HepG2 (cell line): ENCODE results near the gene RIPK3. TPM values are rescaled to one million over a fixed set of nuclear protein-coding genes. Genes with fewer than 3 reads are reported as not detected.
A peak's percentile ranks its signal among the peaks of the same experiment; 100 is the strongest.

Experiments used
- ETV5 ChIP-seq: IDR thresholded peaks from 2 replicates; pipeline ENCODE4 v1.6.1; 2018; ENCODE audit warnings: missing biosample characterization, missing genetic modification reagents, inconsistent platforms, borderline replicate concordance
- MED13 ChIP-seq: sonication (generic); formaldehyde crosslinking; IDR thresholded peaks from 2 replicates; pipeline ENCODE4 v1.5.0; 2020; ENCODE audit warnings: missing genetic modification reagents
- NAIF1 ChIP-seq: sonication (generic); formaldehyde crosslinking; IDR thresholded peaks from 2 replicates; pipeline ENCODE4 v1.5.0; 2020; ENCODE audit warnings: mild to moderate bottlenecking, missing genetic modification reagents, borderline replicate concordance
- NCOR1 ChIP-seq: fragments of 200-600 bp; sonication (generic); IDR thresholded peaks from 2 replicates; pipeline ENCODE4 v1.7.0; 2017; ENCODE audit warnings: antibody characterized with exemption, low read length, borderline replicate concordance
- NR1H2 ChIP-seq: sonication (generic); formaldehyde crosslinking; IDR thresholded peaks from 2 replicates; pipeline ENCODE4 v1.8.1; 2022; ENCODE audit warnings: low read depth, missing genetic modification reagents, borderline replicate concordance
- RBAK ChIP-seq: sonication (generic); formaldehyde crosslinking; IDR thresholded peaks from 2 replicates; pipeline ENCODE4 v1.5.1; 2020; ENCODE audit warnings: mild to moderate bottlenecking, missing genetic modification reagents
- RNF2 ChIP-seq: fragments of 450-650 bp; conservative IDR thresholded peaks from 2 replicates; pipeline ENCODE4 v1.6.1; 2016; ENCODE audit warnings: low read depth
- ZBTB38 ChIP-seq: sonication (generic); formaldehyde crosslinking; IDR thresholded peaks from 2 replicates; pipeline ENCODE4 v1.5.1; 2020; ENCODE audit warnings: mild to moderate bottlenecking, missing genetic modification reagents
- ZNF251 ChIP-seq: sonication (generic); formaldehyde crosslinking; IDR thresholded peaks from 2 replicates; pipeline ENCODE4 v1.9.0; 2021; ENCODE audit warnings: mild to moderate bottlenecking, missing genetic modification reagents
- ZNF510 ChIP-seq: sonication (generic); formaldehyde crosslinking; IDR thresholded peaks from 2 replicates; pipeline ENCODE4 v1.4.0; 2020; ENCODE audit warnings: low read depth, mild to moderate bottlenecking, missing genetic modification reagents
- ZNF672 ChIP-seq: sonication (generic); formaldehyde crosslinking; IDR thresholded peaks from 2 replicates; pipeline ENCODE4 v1.8.1; 2022; ENCODE audit warnings: missing genetic modification reagents
- ZNF75D ChIP-seq: sonication (generic); formaldehyde crosslinking; IDR thresholded peaks from 2 replicates; pipeline ENCODE4 v1.8.1; 2023; ENCODE audit warnings: missing genetic modification reagents, mild to moderate bottlenecking, borderline replicate concordance
- ZNF768 ChIP-seq: sonication (generic); formaldehyde crosslinking; IDR thresholded peaks from 2 replicates; pipeline ENCODE4 v1.4.0; 2020; ENCODE audit warnings: missing genetic modification reagents
- ZNF773 ChIP-seq: sonication (generic); formaldehyde crosslinking; IDR thresholded peaks from 2 replicates; pipeline ENCODE4 v1.4.0; 2020; ENCODE audit warnings: missing genetic modification reagents, borderline replicate concordance
- ZNF782 ChIP-seq: sonication (generic); formaldehyde crosslinking; IDR thresholded peaks from 2 replicates; pipeline ENCODE4 v1.4.0; 2020; ENCODE audit warnings: missing genetic modification reagents, mild to moderate bottlenecking, borderline replicate concordance
- polyA plus RNA-seq, 8 experiments: library from polyadenylated mRNA; depleted of rRNA in 3 of 8; stranded (reverse) in 7 of 8; unstranded in 1 of 8; fragments of >200 nt; fragmentation: Illumina TruSeq in 4 of 8; extraction: Trizol in 4 of 8; gene quantifications; 2 replicates each; pipeline versions ENCODE4 v1.2.1 to v1.2.3, GENCODE V29; 2011 to 2016; ENCODE audit warnings: low read depth in 4 of 8, missing spikeins in 1 of 8, mixed read lengths in 1 of 8; ENCODE audit not compliant: insufficient read depth in 1 of 8
- total RNA-seq, 5 experiments: library from RNA; depleted of rRNA; stranded (reverse); fragments of >200 nt; fragmentation: Illumina TruSeq; extraction: Trizol; gene quantifications; 2 replicates each; pipeline ENCODE4 v1.2.3, GENCODE V29; 2016; ENCODE audit warnings: low read depth in 1 of 5
- TF ChIP-seq, protein P1 (sequence below): sonication (generic); formaldehyde crosslinking; IDR thresholded peaks from 2 replicates; pipeline ENCODE4; 2020; ENCODE audit warnings: missing genetic modification reagents, mild to moderate bottlenecking, borderline replicate concordance
- TF ChIP-seq, protein P2 (sequence below): sonication (generic); formaldehyde crosslinking; IDR thresholded peaks from 2 replicates; pipeline ENCODE4 v1.4.0; 2020; ENCODE audit warnings: missing genetic modification reagents, borderline replicate concordance
- TF ChIP-seq, protein P3 (sequence below): sonication (generic); formaldehyde crosslinking; IDR thresholded peaks from 2 replicates; pipeline ENCODE4 v1.4.0; 2020; ENCODE audit warnings: missing genetic modification reagents, mild to moderate bottlenecking, borderline replicate concordance
- TF ChIP-seq, protein P4 (sequence below): sonication (generic); formaldehyde crosslinking; IDR thresholded peaks from 2 replicates; pipeline ENCODE4 v1.5.1; 2020; ENCODE audit warnings: missing genetic modification reagents, mild to moderate bottlenecking, borderline replicate concordance

The RIPK3 gene
- total and polyA plus RNA-seq, 2 of the 13 experiments (the other 11 are each of a cell fraction or from before 2014, with no cell fraction given), result not detected

DNA sequence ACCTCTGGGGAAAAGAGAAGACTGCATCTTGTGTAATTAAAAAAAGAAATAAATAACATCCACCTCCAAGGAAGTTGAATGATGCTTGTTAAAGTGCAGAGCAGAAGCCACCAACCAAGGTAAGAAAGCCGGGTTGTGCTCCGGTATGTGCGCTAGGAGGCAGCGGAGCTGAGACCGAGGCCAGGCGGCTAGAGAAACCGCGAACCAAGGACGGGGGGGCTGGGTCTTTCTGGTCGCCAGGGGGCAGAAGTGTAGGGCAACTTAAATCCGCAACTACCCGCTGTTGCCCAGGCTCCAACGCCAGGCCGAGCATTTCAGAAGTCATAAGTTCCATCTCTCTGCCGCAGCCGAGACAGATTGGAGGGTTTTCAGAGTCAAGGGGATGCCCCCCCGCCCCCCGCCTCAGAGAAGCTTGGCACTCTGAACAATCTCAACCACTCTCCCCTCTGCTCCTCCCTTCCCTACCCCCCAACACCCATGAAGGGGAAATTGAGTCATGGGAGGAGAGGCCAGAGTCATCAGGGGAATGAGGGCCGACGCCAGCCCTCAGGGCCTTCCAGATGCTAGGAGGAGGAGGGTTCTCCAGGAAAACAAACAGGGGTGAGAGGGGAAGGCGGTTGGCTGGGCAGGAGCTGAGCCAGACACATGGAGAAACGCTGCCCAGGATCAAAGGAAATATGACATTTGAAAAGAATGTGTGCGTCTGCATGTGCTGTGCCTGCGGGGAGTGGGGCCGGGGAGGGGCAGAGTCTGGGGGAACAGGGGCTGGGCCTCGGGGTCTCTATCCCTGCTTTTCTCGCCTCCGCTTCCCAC is 26.0 kb upstream of the RIPK3 start (continued):
- TF ChIP-seq RBAK (CRISPR knock-in tag) (no peak), ZNF510 (CRISPR knock-in tag) (peak; percentile 89), NCOR1 (no peak; the same call in 1 of the 2 replicates), ZNF768 (CRISPR knock-in tag) (peak; percentile 70; the same call in 1 of the 2 replicates), ZNF782 (peak; percentile 79; the same call in 1 of the 2 replicates), MED13 (CRISPR knock-in tag) (0 out of 2 replicates have a peak, but pooled peaks have one; percentile 29), NAIF1 (CRISPR knock-in tag) (peak; percentile 94), ZNF251 (CRISPR knock-in tag) (peak; percentile 65; the same call in 1 of the 2 replicates), RNF2 (no peak; the same call in 1 of the 2 replicates), ZBTB38 (peak; percentile 89; the same call in 1 of the 2 replicates), ZNF672 (CRISPR knock-in tag) (no peak), ZNF75D (0 out of 2 replicates have a peak, but pooled peaks have one; percentile 48), NR1H2 (no peak), ETV5 (CRISPR knock-in tag) (peak; percentile 48; the same call in 1 of the 2 replicates), ZNF773 (CRISPR knock-in tag) (peak; percentile 28; the same call in 1 of the 2 replicates)
- TF ChIP-seq, protein P1, sequence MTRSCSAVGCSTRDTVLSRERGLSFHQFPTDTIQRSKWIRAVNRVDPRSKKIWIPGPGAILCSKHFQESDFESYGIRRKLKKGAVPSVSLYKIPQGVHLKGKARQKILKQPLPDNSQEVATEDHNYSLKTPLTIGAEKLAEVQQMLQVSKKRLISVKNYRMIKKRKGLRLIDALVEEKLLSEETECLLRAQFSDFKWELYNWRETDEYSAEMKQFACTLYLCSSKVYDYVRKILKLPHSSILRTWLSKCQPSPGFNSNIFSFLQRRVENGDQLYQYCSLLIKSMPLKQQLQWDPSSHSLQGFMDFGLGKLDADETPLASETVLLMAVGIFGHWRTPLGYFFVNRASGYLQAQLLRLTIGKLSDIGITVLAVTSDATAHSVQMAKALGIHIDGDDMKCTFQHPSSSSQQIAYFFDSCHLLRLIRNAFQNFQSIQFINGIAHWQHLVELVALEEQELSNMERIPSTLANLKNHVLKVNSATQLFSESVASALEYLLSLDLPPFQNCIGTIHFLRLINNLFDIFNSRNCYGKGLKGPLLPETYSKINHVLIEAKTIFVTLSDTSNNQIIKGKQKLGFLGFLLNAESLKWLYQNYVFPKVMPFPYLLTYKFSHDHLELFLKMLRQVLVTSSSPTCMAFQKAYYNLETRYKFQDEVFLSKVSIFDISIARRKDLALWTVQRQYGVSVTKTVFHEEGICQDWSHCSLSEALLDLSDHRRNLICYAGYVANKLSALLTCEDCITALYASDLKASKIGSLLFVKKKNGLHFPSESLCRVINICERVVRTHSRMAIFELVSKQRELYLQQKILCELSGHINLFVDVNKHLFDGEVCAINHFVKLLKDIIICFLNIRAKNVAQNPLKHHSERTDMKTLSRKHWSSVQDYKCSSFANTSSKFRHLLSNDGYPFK, result peak; percentile 66; the same call in 1 of the 2 replicates
- TF ChIP-seq, protein P2, sequence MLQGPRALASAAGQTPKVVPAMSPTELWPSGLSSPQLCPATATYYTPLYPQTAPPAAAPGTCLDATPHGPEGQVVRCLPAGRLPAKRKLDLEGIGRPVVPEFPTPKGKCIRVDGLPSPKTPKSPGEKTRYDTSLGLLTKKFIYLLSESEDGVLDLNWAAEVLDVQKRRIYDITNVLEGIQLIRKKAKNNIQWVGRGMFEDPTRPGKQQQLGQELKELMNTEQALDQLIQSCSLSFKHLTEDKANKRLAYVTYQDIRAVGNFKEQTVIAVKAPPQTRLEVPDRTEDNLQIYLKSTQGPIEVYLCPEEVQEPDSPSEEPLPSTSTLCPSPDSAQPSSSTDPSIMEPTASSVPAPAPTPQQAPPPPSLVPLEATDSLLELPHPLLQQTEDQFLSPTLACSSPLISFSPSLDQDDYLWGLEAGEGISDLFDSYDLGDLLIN (CRISPR knock-in tag), result no peak
- TF ChIP-seq, protein P3, sequence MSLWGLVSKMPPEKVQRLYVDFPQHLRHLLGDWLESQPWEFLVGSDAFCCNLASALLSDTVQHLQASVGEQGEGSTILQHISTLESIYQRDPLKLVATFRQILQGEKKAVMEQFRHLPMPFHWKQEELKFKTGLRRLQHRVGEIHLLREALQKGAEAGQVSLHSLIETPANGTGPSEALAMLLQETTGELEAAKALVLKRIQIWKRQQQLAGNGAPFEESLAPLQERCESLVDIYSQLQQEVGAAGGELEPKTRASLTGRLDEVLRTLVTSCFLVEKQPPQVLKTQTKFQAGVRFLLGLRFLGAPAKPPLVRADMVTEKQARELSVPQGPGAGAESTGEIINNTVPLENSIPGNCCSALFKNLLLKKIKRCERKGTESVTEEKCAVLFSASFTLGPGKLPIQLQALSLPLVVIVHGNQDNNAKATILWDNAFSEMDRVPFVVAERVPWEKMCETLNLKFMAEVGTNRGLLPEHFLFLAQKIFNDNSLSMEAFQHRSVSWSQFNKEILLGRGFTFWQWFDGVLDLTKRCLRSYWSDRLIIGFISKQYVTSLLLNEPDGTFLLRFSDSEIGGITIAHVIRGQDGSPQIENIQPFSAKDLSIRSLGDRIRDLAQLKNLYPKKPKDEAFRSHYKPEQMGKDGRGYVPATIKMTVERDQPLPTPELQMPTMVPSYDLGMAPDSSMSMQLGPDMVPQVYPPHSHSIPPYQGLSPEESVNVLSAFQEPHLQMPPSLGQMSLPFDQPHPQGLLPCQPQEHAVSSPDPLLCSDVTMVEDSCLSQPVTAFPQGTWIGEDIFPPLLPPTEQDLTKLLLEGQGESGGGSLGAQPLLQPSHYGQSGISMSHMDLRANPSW (CRISPR knock-in tag), result peak; percentile 59; the same call in 1 of the 2 replicates
- TF ChIP-seq, protein P4, sequence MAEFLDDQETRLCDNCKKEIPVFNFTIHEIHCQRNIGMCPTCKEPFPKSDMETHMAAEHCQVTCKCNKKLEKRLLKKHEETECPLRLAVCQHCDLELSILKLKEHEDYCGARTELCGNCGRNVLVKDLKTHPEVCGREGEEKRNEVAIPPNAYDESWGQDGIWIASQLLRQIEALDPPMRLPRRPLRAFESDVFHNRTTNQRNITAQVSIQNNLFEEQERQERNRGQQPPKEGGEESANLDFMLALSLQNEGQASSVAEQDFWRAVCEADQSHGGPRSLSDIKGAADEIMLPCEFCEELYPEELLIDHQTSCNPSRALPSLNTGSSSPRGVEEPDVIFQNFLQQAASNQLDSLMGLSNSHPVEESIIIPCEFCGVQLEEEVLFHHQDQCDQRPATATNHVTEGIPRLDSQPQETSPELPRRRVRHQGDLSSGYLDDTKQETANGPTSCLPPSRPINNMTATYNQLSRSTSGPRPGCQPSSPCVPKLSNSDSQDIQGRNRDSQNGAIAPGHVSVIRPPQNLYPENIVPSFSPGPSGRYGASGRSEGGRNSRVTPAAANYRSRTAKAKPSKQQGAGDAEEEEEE (CRISPR knock-in tag), result peak; percentile 97; the same call in 1 of the 2 replicates
